Activated naive CD8-positive, alpha-beta T cell treated with anti-CD3 and anti-CD28 coated beads, Interleukin-2, amount 10 ng/mL, durations not matched to agents 7 days and 5 days (primary cell): ENCODE results near the gene ADRB2. TPM values are rescaled to one million over a fixed set of nuclear protein-coding genes. Genes with fewer than 3 reads are reported as not detected.

Experiments used
- ATAC-seq: fragments of 150-1000 bp; cut with Tn5 transposase; one replicate; pipeline ENCODE4 v1.10.0; 2021; ENCODE audit warnings: low read depth, moderate library complexity
- POLR2A ChIA-PET: fragments of 350-600 bp; sonication (Branson Sonifier 250); formaldehyde crosslinking; loops from one replicate; lab custom pipeline; 2021; ENCODE audit warnings: antibody characterized with exemption; lab: Charles Lee
- DNase-seq: peaks from one replicate; pipeline ENCODE4 v3.0.0; 2021
- H3K27ac Mint-ChIP-seq: one replicate; pipeline ENCODE4 v1.8.0; 2022; ENCODE audit warnings: mild to moderate bottlenecking, mixed read lengths
- H3K27me3 Mint-ChIP-seq: one replicate; pipeline ENCODE4 v1.8.0; 2022; ENCODE audit warnings: mild to moderate bottlenecking, moderate library complexity, mixed read lengths
- H3K36me3 Mint-ChIP-seq: one replicate; pipeline ENCODE4 v1.8.0; 2021; ENCODE audit warnings: mild to moderate bottlenecking, mixed read lengths
- H3K4me1 Mint-ChIP-seq: one replicate; pipeline ENCODE4 v1.8.0; 2021; ENCODE audit warnings: mixed read lengths
- H3K4me3 Mint-ChIP-seq: one replicate; pipeline ENCODE4 v1.8.0; 2022; ENCODE audit warnings: mild to moderate bottlenecking, moderate library complexity, mixed read lengths
- H3K9me3 Mint-ChIP-seq: one replicate; pipeline ENCODE4 v1.8.0; 2021; ENCODE audit warnings: mixed read lengths
- total RNA-seq, 2 experiments: library from RNA; stranded (reverse); gene quantifications; one replicate each; pipeline ENCODE4 v1.2.3, GENCODE V29; 2021

The ADRB2 gene
- 1 to 10 TPM; 5.3 to 6.3 TPM for total RNA-seq

GRCh38 chr5:148826053-148826738 lies at the start of gene ADRB2:
Gene ADRB2 (plus strand): TSS chr5:148826611. CDS start chr5:148826832, 221 bp downstream.
- H3K4me1 Mint-ChIP-seq = peaks cover 20% of the 10 kb centered on the region
- H3K36me3 Mint-ChIP-seq = no peaks in the 10 kb centered on the region
- DNase-seq (peak; percentile 88), ATAC-seq (peak; percentile 94)
- no peaks in the 10 kb centered on the region for H3K9me3 Mint-ChIP-seq
- H3K27me3 Mint-ChIP-seq = peaks cover 66% of the 10 kb centered on the region
- H3K27ac Mint-ChIP-seq = peak within 1 kb of the TSS; percentile 69
- H3K4me3 Mint-ChIP-seq = peak within 1 kb of the TSS; percentile 88
- POLR2A ChIA-PET = interaction anchor here (0.8 to 1.6 kb wide), 4 partner anchors 20 to 29 kb away, joined by 4 to 10 read pairs (median 4); no protein-coding TSS in a partner anchor

- peaks cover 35% of the 10 kb centered on the region for H3K27me3 Mint-ChIP-seq
- H3K27ac Mint-ChIP-seq = no peak overlapping the region
- no peaks in the 10 kb centered on the region for H3K4me1 Mint-ChIP-seq
- H3K36me3 Mint-ChIP-seq = peaks cover 1% of the 10 kb centered on the region
- H3K9me3 Mint-ChIP-seq = no peaks in the 10 kb centered on the region
- ATAC-seq (no peak), DNase-seq (no peak)
- POLR2A ChIA-PET = no interaction called here
- no peak overlapping the region for H3K4me3 Mint-ChIP-seq
Observed at GRCh38 chr5:148776780-148777179, 49.6 kb upstream of the ADRB2 start.

- DNase-seq (no peak), ATAC-seq (no peak)
- Mint-ChIP-seq H3K4me3 (no peak overlapping the region), H3K4me1 (no peaks in the 10 kb centered on the region), H3K27ac (no peak overlapping the region), H3K36me3 (peaks cover 1% of the 10 kb centered on the region), H3K27me3 (peaks cover 33% of the 10 kb centered on the region), H3K9me3 (no peaks in the 10 kb centered on the region)
- POLR2A ChIA-PET = interaction anchor here (0.7 kb wide), 1 partner anchor 18 kb away, joined by 3 read pairs; no protein-coding TSS in a partner anchor
Observed at GRCh38 chr5:148778882-148779281, 47.5 kb upstream of the ADRB2 start.

- H3K27me3 Mint-ChIP-seq = peaks cover 32% of the 10 kb centered on the region
- H3K9me3 Mint-ChIP-seq = no peaks in the 10 kb centered on the region
- H3K4me1 Mint-ChIP-seq = no peaks in the 10 kb centered on the region
- H3K36me3 Mint-ChIP-seq = peaks cover 1% of the 10 kb centered on the region
- ATAC-seq (no peak), DNase-seq (no peak)
- POLR2A ChIA-PET = no interaction called here
- no peak overlapping the region for H3K27ac Mint-ChIP-seq
- no peak overlapping the region for H3K4me3 Mint-ChIP-seq
Observed at GRCh38 chr5:148780711-148781110, 45.7 kb upstream of the ADRB2 start.

- POLR2A ChIA-PET = no interaction called here
- H3K27ac Mint-ChIP-seq = no peak overlapping the region
- no peak for DNase-seq
- H3K4me3 Mint-ChIP-seq = no peak overlapping the region
- H3K36me3 Mint-ChIP-seq = peaks cover 1% of the 10 kb centered on the region
- no peak for ATAC-seq
- H3K4me1 Mint-ChIP-seq = no peaks in the 10 kb centered on the region
- H3K9me3 Mint-ChIP-seq = no peaks in the 10 kb centered on the region
- H3K27me3 Mint-ChIP-seq = peaks cover 28% of the 10 kb centered on the region
Observed at GRCh38 chr5:148781766-148782165, 44.6 kb upstream of the ADRB2 start.

- no peaks in the 10 kb centered on the region for H3K36me3 Mint-ChIP-seq
- no peaks in the 10 kb centered on the region for H3K9me3 Mint-ChIP-seq
- POLR2A ChIA-PET = no interaction called here
- DNase-seq (no peak), ATAC-seq (no peak)
- H3K27ac Mint-ChIP-seq = no peak overlapping the region
- H3K4me3 Mint-ChIP-seq = no peak overlapping the region
- H3K27me3 Mint-ChIP-seq = peaks cover 30% of the 10 kb centered on the region
- H3K4me1 Mint-ChIP-seq = no peaks in the 10 kb centered on the region
Observed at GRCh38 chr5:148785223-148785622, 41.2 kb upstream of the ADRB2 start.

GRCh38 chr5:148786456-148786855 lies 40.0 kb upstream of the ADRB2 start:
- H3K36me3 Mint-ChIP-seq = no peaks in the 10 kb centered on the region
- H3K4me1 Mint-ChIP-seq = peaks cover 4% of the 10 kb centered on the region
- H3K9me3 Mint-ChIP-seq = no peaks in the 10 kb centered on the region
- peaks cover 30% of the 10 kb centered on the region for H3K27me3 Mint-ChIP-seq
- H3K27ac Mint-ChIP-seq = no peak overlapping the region
- H3K4me3 Mint-ChIP-seq = no peak overlapping the region
- POLR2A ChIA-PET = no interaction called here
- no peak for DNase-seq
- no peak for ATAC-seq

GRCh38 chr5:148788636-148789035 lies 37.8 kb upstream of the ADRB2 start:
- DNase-seq = no peak
- H3K4me1 Mint-ChIP-seq = peaks cover 11% of the 10 kb centered on the region
- no peak overlapping the region for H3K4me3 Mint-ChIP-seq
- H3K27me3 Mint-ChIP-seq = peaks cover 21% of the 10 kb centered on the region
- no peak overlapping the region for H3K27ac Mint-ChIP-seq
- H3K36me3 Mint-ChIP-seq = peaks cover 3% of the 10 kb centered on the region
- ATAC-seq = no peak
- H3K9me3 Mint-ChIP-seq = no peaks in the 10 kb centered on the region
- POLR2A ChIA-PET = no interaction called here

GRCh38 chr5:148790545-148791333 lies 35.7 kb upstream of the ADRB2 start:
- POLR2A ChIA-PET = no interaction called here
- peaks cover 3% of the 10 kb centered on the region for H3K36me3 Mint-ChIP-seq
- DNase-seq (no peak), ATAC-seq (no peak)
- H3K9me3 Mint-ChIP-seq = no peaks in the 10 kb centered on the region
- peaks cover 15% of the 10 kb centered on the region for H3K4me1 Mint-ChIP-seq
- H3K27me3 Mint-ChIP-seq = peaks cover 13% of the 10 kb centered on the region
- no peak overlapping the region for H3K27ac Mint-ChIP-seq
- no peak overlapping the region for H3K4me3 Mint-ChIP-seq

- Mint-ChIP-seq H3K9me3 (no peaks in the 10 kb centered on the region), H3K4me3 (no peak overlapping the region), H3K36me3 (peaks cover 3% of the 10 kb centered on the region), H3K27me3 (peaks cover 15% of the 10 kb centered on the region), H3K27ac (no peak overlapping the region), H3K4me1 (peaks cover 15% of the 10 kb centered on the region)
- ATAC-seq (peak; percentile 67), DNase-seq (no peak)
- POLR2A ChIA-PET = no interaction called here
Observed at GRCh38 chr5:148791334-148791667, 35.1 kb upstream of the ADRB2 start.

GRCh38 chr5:148791696-148792095 lies 34.7 kb upstream of the ADRB2 start:
- peaks cover 15% of the 10 kb centered on the region for H3K4me1 Mint-ChIP-seq
- no peak overlapping the region for H3K4me3 Mint-ChIP-seq
- H3K27me3 Mint-ChIP-seq = peaks cover 11% of the 10 kb centered on the region
- ATAC-seq (no peak), DNase-seq (no peak)
- no peak overlapping the region for H3K27ac Mint-ChIP-seq
- no peaks in the 10 kb centered on the region for H3K9me3 Mint-ChIP-seq
- POLR2A ChIA-PET = no interaction called here
- peaks cover 3% of the 10 kb centered on the region for H3K36me3 Mint-ChIP-seq

GRCh38 chr5:148792744-148793143 lies 33.7 kb upstream of the ADRB2 start:
- ATAC-seq = no peak
- POLR2A ChIA-PET = no interaction called here
- peaks cover 7% of the 10 kb centered on the region for H3K27me3 Mint-ChIP-seq
- H3K36me3 Mint-ChIP-seq = peaks cover 3% of the 10 kb centered on the region
- no peaks in the 10 kb centered on the region for H3K9me3 Mint-ChIP-seq
- H3K4me3 Mint-ChIP-seq = no peak overlapping the region
- H3K27ac Mint-ChIP-seq = no peak overlapping the region
- DNase-seq = no peak
- peaks cover 15% of the 10 kb centered on the region for H3K4me1 Mint-ChIP-seq

- DNase-seq (no peak), ATAC-seq (no peak)
- Mint-ChIP-seq H3K4me3 (no peak overlapping the region), H3K4me1 (peaks cover 15% of the 10 kb centered on the region), H3K27me3 (peaks cover 6% of the 10 kb centered on the region), H3K9me3 (no peaks in the 10 kb centered on the region), H3K27ac (no peak overlapping the region), H3K36me3 (peaks cover 3% of the 10 kb centered on the region)
- POLR2A ChIA-PET = no interaction called here
Observed at GRCh38 chr5:148793261-148793660, 33.1 kb upstream of the ADRB2 start.

GRCh38 chr5:148794275-148794674 lies 32.1 kb upstream of the ADRB2 start:
- Mint-ChIP-seq H3K27me3 (peaks cover 2% of the 10 kb centered on the region), H3K9me3 (no peaks in the 10 kb centered on the region), H3K36me3 (peaks cover 3% of the 10 kb centered on the region), H3K4me1 (peaks cover 15% of the 10 kb centered on the region), H3K4me3 (no peak overlapping the region), H3K27ac (no peak overlapping the region)
- POLR2A ChIA-PET = no interaction called here
- no peak for ATAC-seq
- DNase-seq = no peak
